ENCODE measurements around the gene CENPU.
"Not testable (repeated sequence)": the region's sequence is repeated elsewhere in the genome, so short reads cannot be mapped to it uniquely, and the experiment has no call there.

Gene CENPU

GRCh38 chr4:184668096-184668495 is 65.8 kb downstream of the CENPU start:
- Histone ChIP-seq H3K9me3 (ENCODE audit: control insufficient read depth, low read length) (no peaks in the 10 kb centered on the region), H3K4me1 (ENCODE audit: control insufficient read depth, insufficient read depth, low read length, poor library complexity, severe bottlenecking) (peaks cover 3% of the 10 kb centered on the region), H3K4me3 (ENCODE audit: extremely low read depth, insufficient read depth, low read length, poor library complexity, severe bottlenecking) (no peak overlapping the region), H3K36me3 (ENCODE audit: control insufficient read depth, insufficient read depth, low read length) (peaks cover 28% of the 10 kb centered on the region), H3K27ac (ENCODE audit: low read depth, low read length, severe bottlenecking) (no peak overlapping the region)
- WGBS, 2 experiments (ENCODE audit: insufficient coverage in 2 of 2), result 98% methylated on average over 7 to 8 of the region's 9 CpGs

GRCh38 chr4:184666670-184667069 is 67.2 kb downstream of the CENPU start:
- no peaks in the 10 kb centered on the region for H3K9me3 ChIP-seq (ENCODE audit: control insufficient read depth, low read length)
- H3K36me3 ChIP-seq (ENCODE audit: control insufficient read depth, insufficient read depth, low read length), result peaks cover 19% of the 10 kb centered on the region
- H3K27ac ChIP-seq (ENCODE audit: low read depth, low read length, severe bottlenecking), result no peak overlapping the region
- WGBS, 2 experiments (ENCODE audit: insufficient coverage in 2 of 2), result 92 to 93% methylated on average over 5 to 6 of the region's 6 CpGs
- no peak overlapping the region for H3K4me3 ChIP-seq (ENCODE audit: extremely low read depth, insufficient read depth, low read length, poor library complexity, severe bottlenecking)
- peaks cover 3% of the 10 kb centered on the region for H3K4me1 ChIP-seq (ENCODE audit: control insufficient read depth, insufficient read depth, low read length, poor library complexity, severe bottlenecking)

- Histone ChIP-seq H3K4me3 (ENCODE audit: extremely low read depth, insufficient read depth, low read length, poor library complexity, severe bottlenecking) (no peak overlapping the region), H3K9me3 (ENCODE audit: control insufficient read depth, low read length) (no peaks in the 10 kb centered on the region), H3K36me3 (ENCODE audit: control insufficient read depth, insufficient read depth, low read length) (peaks cover 19% of the 10 kb centered on the region), H3K4me1 (ENCODE audit: control insufficient read depth, insufficient read depth, low read length, poor library complexity, severe bottlenecking) (peaks cover 3% of the 10 kb centered on the region), H3K27ac (ENCODE audit: low read depth, low read length, severe bottlenecking) (no peak overlapping the region)
- 46 to 55% methylated on average over 3 to 4 of the region's 6 CpGs for WGBS, 2 experiments (ENCODE audit: insufficient coverage in 2 of 2)
These were observed 69.3 kb downstream of the CENPU start for GRCh38 chr4:184664445-184665210.

GRCh38 chr4:184662236-184662635 is 71.7 kb downstream of the CENPU start:
- Histone ChIP-seq H3K4me1 (ENCODE audit: control insufficient read depth, insufficient read depth, low read length, poor library complexity, severe bottlenecking) (no peaks in the 10 kb centered on the region), H3K27ac (ENCODE audit: low read depth, low read length, severe bottlenecking) (no peak overlapping the region), H3K4me3 (ENCODE audit: extremely low read depth, insufficient read depth, low read length, poor library complexity, severe bottlenecking) (no peak overlapping the region), H3K9me3 (ENCODE audit: control insufficient read depth, low read length) (no peaks in the 10 kb centered on the region), H3K36me3 (ENCODE audit: control insufficient read depth, insufficient read depth, low read length) (peaks cover 18% of the 10 kb centered on the region)
- no CpG with 5 or more reads among the region's 1 CpG for WGBS, 2 experiments (ENCODE audit: insufficient coverage in 2 of 2)

- no peaks in the 10 kb centered on the region for H3K4me1 ChIP-seq (ENCODE audit: control insufficient read depth, insufficient read depth, low read length, poor library complexity, severe bottlenecking)
- no peak overlapping the region for H3K4me3 ChIP-seq (ENCODE audit: extremely low read depth, insufficient read depth, low read length, poor library complexity, severe bottlenecking)
- no peaks in the 10 kb centered on the region for H3K9me3 ChIP-seq (ENCODE audit: control insufficient read depth, low read length)
- peaks cover 5% of the 10 kb centered on the region for H3K36me3 ChIP-seq (ENCODE audit: control insufficient read depth, insufficient read depth, low read length)
- no peak overlapping the region for H3K27ac ChIP-seq (ENCODE audit: low read depth, low read length, severe bottlenecking)
These were observed 72.9 kb downstream of the CENPU start for GRCh38 chr4:184660978-184661377.

GRCh38 chr4:184657820-184658219 is 76.1 kb downstream of the CENPU start:
- 88 to 89% methylated on average over 2 to 5 of the region's 9 CpGs for WGBS, 2 experiments (ENCODE audit: insufficient coverage in 2 of 2)
- not testable (repeated sequence) for H3K9me3 ChIP-seq (ENCODE audit: control insufficient read depth, low read length); H3K4me1 ChIP-seq (ENCODE audit: control insufficient read depth, insufficient read depth, low read length, poor library complexity, severe bottlenecking); H3K27ac ChIP-seq (ENCODE audit: low read depth, low read length, severe bottlenecking); H3K4me3 ChIP-seq (ENCODE audit: extremely low read depth, insufficient read depth, low read length, poor library complexity, severe bottlenecking); H3K36me3 ChIP-seq (ENCODE audit: control insufficient read depth, insufficient read depth, low read length)

GRCh38 chr4:184657144-184657543 is 76.8 kb downstream of the CENPU start:
- no peak overlapping the region for H3K4me3 ChIP-seq (ENCODE audit: extremely low read depth, insufficient read depth, low read length, poor library complexity, severe bottlenecking)
- no peaks in the 10 kb centered on the region for H3K4me1 ChIP-seq (ENCODE audit: control insufficient read depth, insufficient read depth, low read length, poor library complexity, severe bottlenecking)
- no peak overlapping the region for H3K27ac ChIP-seq (ENCODE audit: low read depth, low read length, severe bottlenecking)
- 80 to 90% methylated on average over 1 to 2 of the region's 3 CpGs for WGBS, 2 experiments (ENCODE audit: insufficient coverage in 2 of 2)
- H3K9me3 ChIP-seq (ENCODE audit: control insufficient read depth, low read length), result no peaks in the 10 kb centered on the region
- no peaks in the 10 kb centered on the region for H3K36me3 ChIP-seq (ENCODE audit: control insufficient read depth, insufficient read depth, low read length)

GRCh38 chr4:184655889-184656869 is 77.7 kb downstream of the CENPU start:
- no peaks in the 10 kb centered on the region for H3K9me3 ChIP-seq (ENCODE audit: control insufficient read depth, low read length)
- no peaks in the 10 kb centered on the region for H3K4me1 ChIP-seq (ENCODE audit: control insufficient read depth, insufficient read depth, low read length, poor library complexity, severe bottlenecking)
- H3K4me3 ChIP-seq (ENCODE audit: extremely low read depth, insufficient read depth, low read length, poor library complexity, severe bottlenecking), result no peak overlapping the region
- no peak overlapping the region for H3K27ac ChIP-seq (ENCODE audit: low read depth, low read length, severe bottlenecking)
- H3K36me3 ChIP-seq (ENCODE audit: control insufficient read depth, insufficient read depth, low read length), result no peaks in the 10 kb centered on the region
- WGBS, 2 experiments (ENCODE audit: insufficient coverage in 2 of 2), result 95 to 98% methylated on average over 5 to 6 of the region's 8 CpGs

GRCh38 chr4:184653650-184654049 is 80.2 kb downstream of the CENPU start:
- Histone ChIP-seq H3K4me3 (ENCODE audit: extremely low read depth, insufficient read depth, low read length, poor library complexity, severe bottlenecking) (no peak overlapping the region), H3K27ac (ENCODE audit: low read depth, low read length, severe bottlenecking) (no peak overlapping the region), H3K4me1 (ENCODE audit: control insufficient read depth, insufficient read depth, low read length, poor library complexity, severe bottlenecking) (no peaks in the 10 kb centered on the region), H3K9me3 (ENCODE audit: control insufficient read depth, low read length) (no peaks in the 10 kb centered on the region), H3K36me3 (ENCODE audit: control insufficient read depth, insufficient read depth, low read length) (no peaks in the 10 kb centered on the region)
- no CpG with 5 or more reads among the region's 2 CpGs for WGBS, 2 experiments (ENCODE audit: insufficient coverage in 2 of 2)

- H3K36me3 ChIP-seq (ENCODE audit: control insufficient read depth, insufficient read depth, low read length); H3K9me3 ChIP-seq (ENCODE audit: control insufficient read depth, low read length); H3K27ac ChIP-seq (ENCODE audit: low read depth, low read length, severe bottlenecking); H3K4me3 ChIP-seq (ENCODE audit: extremely low read depth, insufficient read depth, low read length, poor library complexity, severe bottlenecking); H3K4me1 ChIP-seq (ENCODE audit: control insufficient read depth, insufficient read depth, low read length, poor library complexity, severe bottlenecking): not testable (repeated sequence)
These were observed 81.2 kb downstream of the CENPU start for GRCh38 chr4:184652681-184653080.

- WGBS, 2 experiments (ENCODE audit: insufficient coverage in 2 of 2), result 83% methylated on average over 5 of the region's 8 CpGs
- no peak overlapping the region for H3K4me3 ChIP-seq (ENCODE audit: extremely low read depth, insufficient read depth, low read length, poor library complexity, severe bottlenecking)
- H3K36me3 ChIP-seq (ENCODE audit: control insufficient read depth, insufficient read depth, low read length), result no peaks in the 10 kb centered on the region
- H3K27ac ChIP-seq (ENCODE audit: low read depth, low read length, severe bottlenecking), result no peak overlapping the region
- no peaks in the 10 kb centered on the region for H3K9me3 ChIP-seq (ENCODE audit: control insufficient read depth, low read length)
- peaks cover 9% of the 10 kb centered on the region for H3K4me1 ChIP-seq (ENCODE audit: control insufficient read depth, insufficient read depth, low read length, poor library complexity, severe bottlenecking)
These were observed 82.0 kb downstream of the CENPU start for GRCh38 chr4:184651899-184652298.

Measured in mesodermal cell (in vitro differentiated cells).